ENCODE data around the gene ELP4.

ELP4 gene

GRCh38 chr11:31767066-31767465, 257.5 kb downstream of the ELP4 start:
- Mint-ChIP-seq H3K4me3 (no peak overlapping the region), H3K4me1 (peaks cover 5% of the 10 kb centered on the region)

GRCh38 chr11:31767685-31768084, 258.1 kb downstream of the ELP4 start:
- TF ChIP-seq CTCF (IDR thresholded peaks at IDR 0.05): no peak
- no peak for DNase-seq
- Mint-ChIP-seq H3K4me3 (no peak overlapping the region), H3K27ac (peak overlapping the region; percentile 33), H3K9me3 (no peaks in the 10 kb centered on the region), H3K27me3 (ENCODE audit: low read depth, poor library complexity) (no peaks in the 10 kb centered on the region), H3K4me1 (peaks cover 5% of the 10 kb centered on the region), H3K36me3 (ENCODE audit: low read depth) (no peaks in the 10 kb centered on the region)

More at GRCh38 chr11:31767066-31767465, 257.5 kb downstream of the ELP4 start:
- no peaks in the 10 kb centered on the region for H3K27me3 Mint-ChIP-seq (ENCODE audit: low read depth, poor library complexity)
- H3K27ac Mint-ChIP-seq: no peak overlapping the region
- TF ChIP-seq CTCF (IDR thresholded peaks at IDR 0.05): no peak
- no peak for DNase-seq
- no peaks in the 10 kb centered on the region for H3K9me3 Mint-ChIP-seq
- H3K36me3 Mint-ChIP-seq (ENCODE audit: low read depth): no peaks in the 10 kb centered on the region

GRCh38 chr11:31768749-31769640, 259.4 kb downstream of the ELP4 start:
- no peak overlapping the region for H3K27ac Mint-ChIP-seq
- H3K36me3 Mint-ChIP-seq (ENCODE audit: low read depth): no peaks in the 10 kb centered on the region
- no peaks in the 10 kb centered on the region for H3K9me3 Mint-ChIP-seq
- no peaks in the 10 kb centered on the region for H3K4me1 Mint-ChIP-seq
- no peak overlapping the region for H3K4me3 Mint-ChIP-seq
- no peak for DNase-seq
- no peaks in the 10 kb centered on the region for H3K27me3 Mint-ChIP-seq (ENCODE audit: low read depth, poor library complexity)
- TF ChIP-seq CTCF (IDR thresholded peaks at IDR 0.05): no peak

- Mint-ChIP-seq H3K4me1 (no peaks in the 10 kb centered on the region), H3K36me3 (ENCODE audit: low read depth) (no peaks in the 10 kb centered on the region), H3K4me3 (no peak overlapping the region), H3K27me3 (ENCODE audit: low read depth, poor library complexity) (no peaks in the 10 kb centered on the region), H3K9me3 (no peaks in the 10 kb centered on the region), H3K27ac (no peak overlapping the region)
- DNase-seq: no peak
- TF ChIP-seq CTCF (IDR thresholded peaks at IDR 0.05): no peak
These were observed 260.6 kb downstream of the ELP4 start for GRCh38 chr11:31770011-31770700.

GRCh38 chr11:31772412-31772811, 262.8 kb downstream of the ELP4 start:
- DNase-seq: no peak
- Mint-ChIP-seq H3K36me3 (ENCODE audit: low read depth) (no peaks in the 10 kb centered on the region), H3K4me1 (no peaks in the 10 kb centered on the region), H3K27ac (no peak overlapping the region), H3K9me3 (peaks cover 1% of the 10 kb centered on the region), H3K27me3 (ENCODE audit: low read depth, poor library complexity) (no peaks in the 10 kb centered on the region), H3K4me3 (no peak overlapping the region)
- TF ChIP-seq CTCF (IDR thresholded peaks at IDR 0.05): no peak
